Measurements from ENCODE around the gene JARID2. TPM values are rescaled to one million over a fixed set of nuclear protein-coding genes. Genes with fewer than 3 reads are reported as not detected.

JARID2 gene
- total RNA-seq, 1 donor: 9.1 TPM

DNA sequence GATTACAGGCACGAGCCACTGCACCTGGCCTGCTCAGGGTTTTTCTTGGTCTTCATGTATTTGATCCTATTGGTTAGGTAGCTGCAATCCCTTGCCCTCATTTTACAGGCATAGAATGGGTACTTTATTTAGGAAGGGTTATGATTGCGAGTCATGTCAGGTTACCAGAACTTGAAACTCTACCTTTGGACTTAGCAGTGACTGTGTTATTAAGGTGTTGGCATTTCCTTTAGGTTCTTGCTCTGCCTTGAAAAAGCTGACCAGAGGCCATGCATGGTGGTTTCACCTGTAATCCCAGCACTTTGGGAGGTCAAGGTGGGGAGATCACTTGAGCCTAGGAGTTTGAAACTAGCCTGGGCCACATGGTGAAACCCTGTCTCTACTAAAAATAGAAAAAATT, 24.5 kb downstream of the JARID2 start:
- no peak overlapping the region for H3K4me3 ChIP-seq (ENCODE audit: low read depth, low read length)
- no peak for DNase-seq (ENCODE audit: low read depth)
- TF ChIP-seq, protein P1, sequence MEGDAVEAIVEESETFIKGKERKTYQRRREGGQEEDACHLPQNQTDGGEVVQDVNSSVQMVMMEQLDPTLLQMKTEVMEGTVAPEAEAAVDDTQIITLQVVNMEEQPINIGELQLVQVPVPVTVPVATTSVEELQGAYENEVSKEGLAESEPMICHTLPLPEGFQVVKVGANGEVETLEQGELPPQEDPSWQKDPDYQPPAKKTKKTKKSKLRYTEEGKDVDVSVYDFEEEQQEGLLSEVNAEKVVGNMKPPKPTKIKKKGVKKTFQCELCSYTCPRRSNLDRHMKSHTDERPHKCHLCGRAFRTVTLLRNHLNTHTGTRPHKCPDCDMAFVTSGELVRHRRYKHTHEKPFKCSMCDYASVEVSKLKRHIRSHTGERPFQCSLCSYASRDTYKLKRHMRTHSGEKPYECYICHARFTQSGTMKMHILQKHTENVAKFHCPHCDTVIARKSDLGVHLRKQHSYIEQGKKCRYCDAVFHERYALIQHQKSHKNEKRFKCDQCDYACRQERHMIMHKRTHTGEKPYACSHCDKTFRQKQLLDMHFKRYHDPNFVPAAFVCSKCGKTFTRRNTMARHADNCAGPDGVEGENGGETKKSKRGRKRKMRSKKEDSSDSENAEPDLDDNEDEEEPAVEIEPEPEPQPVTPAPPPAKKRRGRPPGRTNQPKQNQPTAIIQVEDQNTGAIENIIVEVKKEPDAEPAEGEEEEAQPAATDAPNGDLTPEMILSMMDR (IDR thresholded peaks at IDR 0.05; ENCODE audit: insufficient read depth, low read depth, low read length): no peak

- no peak overlapping the region for H3K4me3 ChIP-seq (ENCODE audit: low read depth, low read length)
- TF ChIP-seq, protein P1 (IDR thresholded peaks at IDR 0.05; ENCODE audit: insufficient read depth, low read depth, low read length): no peak
- no peak for DNase-seq (ENCODE audit: low read depth)
Measured at GRCh38 chr6:15272562-15272961, 26.7 kb downstream of the JARID2 start.

DNA sequence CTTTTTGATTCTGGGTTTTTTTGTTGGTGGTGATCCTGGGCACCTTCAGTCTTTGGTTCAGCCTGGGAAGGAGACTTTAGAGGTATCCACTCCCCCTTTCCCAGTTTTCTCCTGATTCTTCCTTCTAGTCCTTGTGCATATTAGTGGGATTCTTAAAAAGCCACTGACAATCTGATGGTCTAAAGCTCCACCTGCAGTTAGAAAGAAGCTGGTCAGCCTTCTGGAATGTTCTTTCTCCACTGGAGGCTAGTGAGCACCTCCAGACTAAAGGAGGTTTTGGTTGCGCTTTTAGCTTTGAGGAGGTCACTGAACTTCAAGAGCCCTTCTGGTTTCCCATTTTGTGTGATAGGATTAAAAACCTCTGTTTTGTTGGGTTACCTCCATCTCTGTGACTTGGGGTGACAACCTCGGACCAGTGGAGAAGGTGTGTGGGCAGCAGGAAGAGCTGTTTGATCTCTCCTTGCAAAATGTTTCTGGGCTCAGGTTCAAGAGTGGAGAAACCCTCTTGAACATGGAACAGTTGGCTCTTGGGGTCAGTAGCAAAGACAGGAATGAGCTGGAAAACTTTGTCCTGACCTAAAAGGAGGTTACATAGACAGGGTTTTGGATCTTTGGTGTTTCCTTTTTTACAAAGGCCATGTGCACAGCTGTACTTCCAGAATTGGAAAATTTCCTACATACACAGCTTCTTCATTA, 29.0 kb downstream of the JARID2 start:
- no peak for DNase-seq (ENCODE audit: low read depth)
- TF ChIP-seq, protein P1 (IDR thresholded peaks at IDR 0.05; ENCODE audit: insufficient read depth, low read depth, low read length): peak; percentile 45
- H3K4me3 ChIP-seq (ENCODE audit: low read depth, low read length): no peak overlapping the region

DNA sequence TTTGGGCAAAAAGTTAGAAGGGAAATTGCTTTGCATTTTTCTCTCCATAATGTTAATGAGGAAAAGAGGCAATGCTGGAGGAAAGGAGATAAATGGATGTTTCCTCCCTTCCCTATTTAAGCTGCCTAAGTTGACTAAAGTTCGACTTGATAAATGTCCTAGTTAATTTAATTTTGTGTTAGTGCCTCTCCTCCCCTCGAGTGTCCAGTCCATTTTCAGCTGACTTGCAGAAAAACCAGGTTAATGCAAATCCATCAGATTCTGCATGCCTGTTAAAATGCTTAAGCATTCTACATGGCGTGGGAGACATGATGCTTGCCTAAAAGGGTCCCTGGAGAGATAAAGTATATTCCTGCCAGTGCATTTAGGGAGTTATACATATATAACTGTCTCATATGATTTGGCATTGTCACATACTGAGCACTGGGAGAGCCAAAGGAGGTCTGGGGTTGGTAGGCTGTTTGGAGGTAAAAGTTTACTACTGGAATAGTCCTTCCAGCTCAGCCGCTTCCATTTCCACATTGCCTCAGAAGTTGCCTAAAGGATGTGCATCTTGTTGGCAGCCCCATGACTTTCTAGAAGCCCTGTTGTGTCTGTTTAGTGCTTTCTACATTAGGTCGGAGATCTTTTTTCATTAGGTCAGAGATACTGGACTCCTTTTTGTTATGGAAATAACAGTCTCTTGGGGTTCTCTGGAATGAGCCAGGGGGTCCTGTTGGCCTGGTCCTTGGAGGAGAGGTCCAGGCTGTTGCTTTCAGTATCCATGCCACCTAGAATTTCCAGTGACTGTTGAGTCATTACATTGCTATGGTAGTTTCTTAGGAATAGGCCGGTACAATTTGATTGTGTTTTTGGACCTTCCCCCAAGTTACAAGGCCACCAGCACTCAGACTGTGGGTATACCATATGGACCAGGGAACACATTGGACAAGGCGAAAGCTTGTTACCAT, 30.4 kb downstream of the JARID2 start:
- DNase-seq (ENCODE audit: low read depth): no peak
- TF ChIP-seq, protein P1 (IDR thresholded peaks at IDR 0.05; ENCODE audit: insufficient read depth, low read depth, low read length): no peak
- no peak overlapping the region for H3K4me3 ChIP-seq (ENCODE audit: low read depth, low read length)

DNA sequence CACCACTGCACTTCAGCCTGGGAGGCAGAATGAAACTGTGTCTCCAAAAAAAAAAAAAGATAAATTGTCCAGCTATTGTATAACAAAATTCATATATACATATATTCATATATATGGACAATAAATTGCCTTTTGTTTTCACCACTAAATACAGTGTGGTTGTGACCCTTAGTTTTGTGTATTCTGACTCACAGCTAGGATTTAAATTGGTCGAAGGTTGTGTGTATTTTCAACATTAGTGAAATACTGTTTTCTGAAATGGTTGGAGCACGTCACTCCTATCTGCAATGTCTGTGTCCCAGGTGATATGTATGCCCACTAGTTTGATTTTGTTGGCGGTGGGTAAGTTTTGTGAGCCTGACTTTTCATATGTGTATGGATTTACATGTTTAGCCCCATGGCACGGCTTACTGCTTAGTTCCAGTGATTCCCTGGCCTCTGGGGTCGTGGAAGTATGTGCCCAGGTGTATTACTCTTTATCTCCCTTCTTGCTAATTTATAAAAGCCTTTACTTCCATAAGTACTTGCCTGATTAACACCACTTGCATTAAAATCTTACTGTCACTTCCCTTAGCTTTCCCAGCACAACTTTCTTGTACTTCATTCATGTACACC, 33.3 kb downstream of the JARID2 start:
- no peak for DNase-seq (ENCODE audit: low read depth)
- TF ChIP-seq, protein P1 (IDR thresholded peaks at IDR 0.05; ENCODE audit: insufficient read depth, low read depth, low read length): no peak
- no peak overlapping the region for H3K4me3 ChIP-seq (ENCODE audit: low read depth, low read length)

GRCh38 chr6:15280028-15280427, 34.2 kb downstream of the JARID2 start:
- peak; percentile 59 for DNase-seq (ENCODE audit: low read depth)
- no peak overlapping the region for H3K4me3 ChIP-seq (ENCODE audit: low read depth, low read length)
- TF ChIP-seq, protein P1 (IDR thresholded peaks at IDR 0.05; ENCODE audit: insufficient read depth, low read depth, low read length): no peak
